SHP77 (cell line): Measurements from ENCODE around the gene PRTFDC1.
"Not testable (repeated sequence)": the region's sequence is repeated elsewhere in the genome, so short reads cannot be mapped to it uniquely, and the experiment has no call there.

Experiments used
- DNase-seq, 2 experiments: peaks; one replicate each; lab custom pipeline; 2025; lab: John Stamatoyannopoulos, UW

The PRTFDC1 gene

GRCh38 chr10:24843256-24843655, 109.2 kb downstream of the PRTFDC1 start:
- DNase-seq = no peak

- DNase-seq = no peak
Measured at GRCh38 chr10:24842856-24843255, 109.5 kb downstream of the PRTFDC1 start.

- no peak for DNase-seq
Measured at GRCh38 chr10:24841530-24841929, 110.9 kb downstream of the PRTFDC1 start.

GRCh38 chr10:24840784-24841183, 111.6 kb downstream of the PRTFDC1 start:
- DNase-seq = no peak

- DNase-seq = not testable (repeated sequence)
Measured at GRCh38 chr10:24837781-24838180, 114.6 kb downstream of the PRTFDC1 start.

- DNase-seq = no peak
Measured at GRCh38 chr10:24834869-24835268, 117.5 kb downstream of the PRTFDC1 start.

GRCh38 chr10:24826009-24826408, 126.4 kb downstream of the PRTFDC1 start:
- no peak for DNase-seq

- DNase-seq = no peak
Measured at GRCh38 chr10:24825551-24825950, 126.9 kb downstream of the PRTFDC1 start.

- DNase-seq = no peak
Measured at GRCh38 chr10:24824536-24824935, 127.9 kb downstream of the PRTFDC1 start.

GRCh38 chr10:24824124-24824523, 128.3 kb downstream of the PRTFDC1 start:
- no peak for DNase-seq

GRCh38 chr10:24822590-24822989, 129.8 kb downstream of the PRTFDC1 start:
- DNase-seq = no peak

GRCh38 chr10:24821986-24822385, 130.4 kb downstream of the PRTFDC1 start:
- DNase-seq = no peak

GRCh38 chr10:24816868-24817396, 135.5 kb downstream of the PRTFDC1 start:
- DNase-seq = no peak

GRCh38 chr10:24814568-24815313, 137.7 kb downstream of the PRTFDC1 start:
- DNase-seq = no peak

- no peak for DNase-seq
Measured at GRCh38 chr10:24813856-24814255, 138.6 kb downstream of the PRTFDC1 start.

GRCh38 chr10:24806262-24806661, 146.1 kb downstream of the PRTFDC1 start:
- DNase-seq = no peak

GRCh38 chr10:24804956-24805355, 147.4 kb downstream of the PRTFDC1 start:
- DNase-seq = no peak

- DNase-seq = no peak
Measured at GRCh38 chr10:24804392-24804791, 148.0 kb downstream of the PRTFDC1 start.

GRCh38 chr10:24802378-24802777, 150.0 kb downstream of the PRTFDC1 start:
- DNase-seq = no peak

- DNase-seq = no peak
Measured at GRCh38 chr10:24800861-24801260, 151.5 kb downstream of the PRTFDC1 start.
